HEK293T (cell line): ENCODE results near the gene TNRC6C.

Experiments used
- CTBP1 ChIP-seq: fragments of 450-650 bp; IDR thresholded peaks from 2 replicates; pipeline ENCODE4 v1.6.1; 2016; ENCODE audit warnings: borderline replicate concordance
- FOXA1 ChIP-seq: fragments of 450-650 bp; IDR thresholded peaks from 2 replicates; pipeline ENCODE4 v1.6.1; 2016; ENCODE audit warnings: mild to moderate bottlenecking
- FOXM1 ChIP-seq: fragments of 450-650 bp; IDR thresholded peaks from 2 replicates; pipeline ENCODE4 v1.6.1; 2017; ENCODE audit warnings: mild to moderate bottlenecking, borderline replicate concordance
- NFRKB ChIP-seq: fragments of 450-650 bp; IDR thresholded peaks from 2 replicates; pipeline ENCODE4 v1.6.1; 2016; ENCODE audit warnings: mild to moderate bottlenecking, moderate library complexity
- PKNOX1 ChIP-seq: fragments of 450-650 bp; IDR thresholded peaks from 2 replicates; pipeline ENCODE4 v1.6.1; 2016
- SP1 ChIP-seq: fragments of 450-650 bp; IDR thresholded peaks from 2 replicates; pipeline ENCODE4 v1.6.1; 2017
- TARDBP ChIP-seq: fragments of 450-650 bp; IDR thresholded peaks from 2 replicates; pipeline ENCODE4 v1.6.1; 2016

GRCh38 chr17:77942112-77942988 is 16.2 kb upstream of the TNRC6C start:
- TF ChIP-seq FOXM1: no peak
- no peak for TF ChIP-seq PKNOX1
- TF ChIP-seq NFRKB: no peak
- TF ChIP-seq SP1: no peak
- TF ChIP-seq CTBP1: no peak
- no peak for TF ChIP-seq FOXA1
- no peak for TF ChIP-seq TARDBP
